MG63 (cell line): ENCODE measurements around the gene MPPE1. TPM values are rescaled to one million over a fixed set of nuclear protein-coding genes. Genes with fewer than 3 reads are reported as not detected.
"Not testable (repeated sequence)": the region's sequence is repeated elsewhere in the genome, so short reads cannot be mapped to it uniquely, and the experiment has no call there.

Source experiments
- DNase-seq: peaks from one replicate; pipeline ENCODE4 v3.0.0-alpha.2; 2020
- H3K27me3 ChIP-seq: fragments of 250-450 bp; sonication (Bioruptor Pico); 2 replicates; pipeline ENCODE4 v1.5.1; 2020; ENCODE audit warnings: mild to moderate bottlenecking, moderate library complexity
- H3K36me3 ChIP-seq: fragments of 250-450 bp; sonication (Bioruptor Pico); 2 replicates; pipeline ENCODE4 v1.5.1; 2020; ENCODE audit warnings: mild to moderate bottlenecking, moderate library complexity
- H3K4me3 ChIP-seq: fragments of 250-450 bp; sonication (Bioruptor Pico); 2 replicates; pipeline ENCODE4 v1.5.1; 2020; ENCODE audit warnings: mild to moderate bottlenecking, moderate library complexity
- H3K9me3 ChIP-seq: fragments of 250-450 bp; sonication (Bioruptor Pico); 2 replicates; pipeline ENCODE4 v1.5.1; 2020; ENCODE audit warnings: mild to moderate bottlenecking, moderate library complexity
- total RNA-seq: library from RNA; depleted of rRNA; stranded (reverse); fragments of >200 nt; shearing (Covaris generic); gene quantifications from 2 replicates; pipeline ENCODE4 v1.2.3, GENCODE V29; 2014; ENCODE audit warnings: low replicate concordance

MPPE1 gene
- total RNA-seq, 1 experiment from 2014 or later: 29.6 TPM

DNA sequence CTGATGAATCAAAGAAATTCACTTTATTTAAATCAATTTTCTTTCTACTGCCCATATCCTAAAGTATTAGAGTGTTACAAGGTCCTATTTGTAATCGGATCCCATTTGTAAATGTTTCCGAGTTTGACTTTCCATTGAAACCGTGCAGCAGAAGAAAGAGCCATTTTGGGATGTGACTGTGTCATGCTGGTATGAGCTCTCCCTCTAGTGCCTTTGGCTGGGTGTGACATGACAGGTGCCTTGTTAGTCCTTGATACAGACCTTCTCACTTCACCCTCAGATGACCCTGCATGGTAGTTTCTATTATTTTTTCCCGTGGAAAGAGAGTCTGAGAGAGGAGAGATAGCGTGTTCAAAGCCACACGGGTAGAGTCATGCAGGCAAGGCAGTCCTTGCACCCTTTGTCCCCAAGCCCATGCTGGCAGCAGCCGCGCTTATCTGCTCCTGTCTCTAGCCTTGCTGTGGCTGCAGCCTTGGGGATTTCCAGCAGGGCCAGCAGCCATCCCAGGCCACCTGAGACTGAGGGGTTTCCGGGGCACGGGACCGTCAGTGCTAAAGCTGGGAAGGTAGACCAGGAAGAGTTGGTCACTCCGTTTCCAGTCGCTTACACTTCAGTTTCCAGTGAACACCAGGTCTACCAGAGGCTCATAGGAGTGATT, 35.5 kb downstream of the MPPE1 start:
- Histone ChIP-seq H3K4me3 (no peak overlapping the region), H3K36me3 (no peaks in the 10 kb centered on the region), H3K27me3 (no peaks in the 10 kb centered on the region), H3K9me3 (no peaks in the 10 kb centered on the region)
- DNase-seq: no peak

DNA sequence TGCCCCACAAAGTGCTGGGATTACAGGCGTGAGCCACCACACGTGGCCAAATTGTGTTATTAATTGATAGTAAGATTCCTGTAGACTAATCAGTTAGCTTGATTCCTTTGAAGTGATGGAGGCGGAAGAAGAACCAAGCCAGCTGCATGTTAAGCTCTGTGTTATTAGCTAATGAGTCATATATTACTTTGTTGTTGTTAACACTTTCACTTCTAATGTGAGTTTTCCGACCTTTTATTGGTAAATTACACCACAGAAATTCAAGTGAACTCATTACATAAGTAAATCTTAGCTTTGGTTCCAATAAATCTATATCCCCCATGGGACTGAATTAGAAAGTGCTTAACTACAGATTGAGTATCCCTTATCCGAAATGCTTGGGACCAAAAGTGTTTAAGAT, 36.6 kb downstream of the MPPE1 start:
- DNase-seq: no peak
- Histone ChIP-seq H3K36me3 (no peaks in the 10 kb centered on the region), H3K4me3 (no peak overlapping the region), H3K9me3 (no peaks in the 10 kb centered on the region), H3K27me3 (no peaks in the 10 kb centered on the region)

DNA sequence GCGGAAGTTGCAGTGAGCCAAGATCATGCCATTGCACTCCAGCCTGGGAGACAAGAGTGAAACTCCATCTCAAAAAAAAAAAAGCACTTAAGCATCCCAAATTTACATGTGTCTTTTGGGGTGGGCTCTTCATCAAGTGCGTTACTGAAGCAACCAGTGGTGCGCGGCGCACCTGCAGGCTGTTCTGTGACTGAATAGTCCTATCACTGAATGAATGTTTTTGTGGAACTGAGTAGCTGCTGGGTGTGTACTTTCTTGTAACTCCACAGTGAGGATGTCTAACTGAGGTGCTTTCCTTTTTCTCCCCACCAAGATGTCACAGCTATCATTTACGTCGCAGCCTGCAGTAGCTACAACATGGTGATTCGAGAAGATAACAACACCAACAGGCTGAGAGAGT, 39.9 kb downstream of the MPPE1 start:
- Histone ChIP-seq H3K9me3 (no peaks in the 10 kb centered on the region), H3K36me3 (no peaks in the 10 kb centered on the region), H3K27me3 (no peaks in the 10 kb centered on the region), H3K4me3 (no peak overlapping the region)
- no peak for DNase-seq

DNA sequence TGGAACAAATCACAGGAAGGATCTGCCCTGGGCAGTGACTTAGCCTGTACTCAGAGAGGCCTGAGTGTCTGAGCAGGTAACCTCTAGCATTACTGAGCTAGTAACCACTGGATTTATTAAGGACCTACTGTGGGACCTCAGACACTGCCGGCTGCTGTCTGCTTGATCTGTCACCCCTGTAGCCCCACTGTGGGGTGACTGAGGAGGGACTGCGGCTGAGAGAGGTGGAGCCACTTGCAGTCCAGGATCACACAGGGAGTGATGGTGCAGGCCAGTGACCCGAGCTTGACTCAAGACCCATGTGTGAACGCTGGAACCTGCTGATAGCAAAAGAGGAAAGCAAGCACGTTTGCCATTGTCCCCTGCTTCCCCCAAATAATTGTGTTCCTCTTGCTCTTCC, 41.4 kb downstream of the MPPE1 start:
- no peak for DNase-seq
- H3K4me3 ChIP-seq: no peak overlapping the region
- H3K9me3 ChIP-seq: no peaks in the 10 kb centered on the region
- H3K36me3 ChIP-seq: no peaks in the 10 kb centered on the region
- H3K27me3 ChIP-seq: no peaks in the 10 kb centered on the region

DNA sequence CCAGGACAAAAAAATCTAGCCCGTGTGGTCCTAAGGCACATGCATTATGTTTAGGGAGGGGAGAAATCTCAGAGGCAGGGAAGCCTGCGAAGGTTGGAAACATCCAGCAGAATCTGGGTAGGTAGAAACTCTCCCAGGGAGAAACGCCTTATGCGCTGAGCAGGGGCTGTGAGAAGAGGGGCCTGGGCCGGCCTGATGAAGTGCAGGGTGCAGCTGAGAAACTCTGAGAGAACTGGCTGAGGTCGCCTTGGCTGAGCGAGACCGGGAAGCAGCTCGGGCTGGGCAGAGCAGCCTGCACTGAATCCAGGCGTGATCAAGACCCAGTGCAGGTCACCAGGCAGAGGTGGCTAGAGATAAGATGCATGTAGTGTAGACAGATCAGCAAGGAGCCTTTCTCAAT, 41.8 kb downstream of the MPPE1 start:
- Histone ChIP-seq H3K9me3 (no peaks in the 10 kb centered on the region), H3K27me3 (no peaks in the 10 kb centered on the region), H3K36me3 (no peaks in the 10 kb centered on the region), H3K4me3 (no peak overlapping the region)
- no peak for DNase-seq

DNA sequence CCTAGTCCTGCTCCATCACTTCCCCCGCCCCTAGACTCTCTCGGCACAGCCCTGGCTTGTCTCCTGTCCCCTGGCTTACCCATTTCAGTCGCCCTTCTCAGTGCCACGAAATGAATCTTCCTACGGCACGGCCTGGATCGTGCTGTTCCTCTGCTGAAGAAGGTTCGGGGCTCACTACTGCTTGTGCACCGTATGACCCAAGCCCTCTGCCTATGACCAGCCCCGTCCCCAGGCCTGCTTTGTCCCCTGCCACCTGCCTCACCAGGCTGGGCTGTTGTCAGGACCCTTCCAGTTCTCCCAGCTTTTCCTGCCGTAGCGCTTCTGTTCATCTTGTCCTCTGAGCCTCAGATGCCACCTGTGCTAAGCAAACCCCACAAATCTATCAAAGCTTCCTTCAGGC, 43.0 kb downstream of the MPPE1 start:
- DNase-seq: no peak
- H3K36me3 ChIP-seq: no peaks in the 10 kb centered on the region
- no peaks in the 10 kb centered on the region for H3K27me3 ChIP-seq
- H3K4me3 ChIP-seq: no peak overlapping the region
- H3K9me3 ChIP-seq: no peaks in the 10 kb centered on the region

DNA sequence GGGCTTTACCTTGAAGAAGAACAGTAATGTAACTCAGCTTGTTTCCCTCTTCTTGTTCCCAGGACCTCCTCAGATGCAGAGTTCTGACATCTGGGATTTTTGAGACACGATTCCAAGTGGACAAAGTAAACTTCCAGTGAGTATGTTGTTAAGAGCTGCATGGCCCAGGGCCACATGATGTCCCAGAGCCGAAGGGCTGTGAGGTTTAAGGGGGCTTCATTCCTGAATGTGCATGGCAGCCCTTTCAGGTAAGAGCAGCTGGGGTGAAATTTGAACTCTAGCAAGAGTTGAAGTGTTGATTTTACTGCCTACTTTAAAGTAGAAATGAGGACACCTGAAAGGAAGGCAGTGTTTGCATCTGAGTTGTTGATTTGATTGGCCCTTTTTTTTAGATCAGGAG, 43.6 kb downstream of the MPPE1 start:
- Histone ChIP-seq H3K4me3 (no peak overlapping the region), H3K9me3 (no peaks in the 10 kb centered on the region), H3K36me3 (no peaks in the 10 kb centered on the region), H3K27me3 (no peaks in the 10 kb centered on the region)
- DNase-seq: no peak

DNA sequence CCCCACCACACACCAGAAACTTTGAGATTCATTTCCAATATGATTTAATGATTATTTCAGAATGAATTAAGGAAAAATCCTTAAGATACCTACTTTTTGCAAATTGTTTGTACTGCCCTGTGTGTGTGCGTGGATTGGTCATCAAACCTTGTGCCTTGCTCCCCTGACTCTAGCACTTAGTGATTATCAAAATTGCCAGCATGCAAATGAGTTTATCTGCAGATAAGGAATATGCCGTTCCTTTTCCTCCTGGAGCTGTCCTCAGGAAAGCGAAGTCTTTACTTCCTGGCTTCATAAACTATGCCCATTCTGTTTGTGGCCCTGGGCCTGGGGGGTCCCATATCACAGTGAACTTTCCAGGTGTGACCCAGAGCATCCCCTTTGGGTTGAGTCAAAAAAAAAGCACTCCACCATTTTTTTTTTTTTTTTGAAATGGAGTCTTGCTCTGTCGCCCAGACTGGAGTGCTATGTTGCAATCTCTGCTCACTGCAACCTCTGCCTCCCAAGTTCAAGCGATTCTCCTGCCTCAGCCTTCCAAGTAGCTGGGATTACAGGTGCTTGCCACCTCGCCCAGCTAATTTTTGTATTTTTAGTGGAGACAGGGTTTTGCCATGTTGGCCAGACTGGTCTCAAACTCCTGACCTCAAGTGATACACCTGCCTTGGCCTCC, 45.5 kb downstream of the MPPE1 start:
- Histone ChIP-seq H3K4me3 (no peak overlapping the region), H3K9me3 (no peaks in the 10 kb centered on the region), H3K27me3 (no peaks in the 10 kb centered on the region), H3K36me3 (no peaks in the 10 kb centered on the region)
- DNase-seq: no peak

DNA sequence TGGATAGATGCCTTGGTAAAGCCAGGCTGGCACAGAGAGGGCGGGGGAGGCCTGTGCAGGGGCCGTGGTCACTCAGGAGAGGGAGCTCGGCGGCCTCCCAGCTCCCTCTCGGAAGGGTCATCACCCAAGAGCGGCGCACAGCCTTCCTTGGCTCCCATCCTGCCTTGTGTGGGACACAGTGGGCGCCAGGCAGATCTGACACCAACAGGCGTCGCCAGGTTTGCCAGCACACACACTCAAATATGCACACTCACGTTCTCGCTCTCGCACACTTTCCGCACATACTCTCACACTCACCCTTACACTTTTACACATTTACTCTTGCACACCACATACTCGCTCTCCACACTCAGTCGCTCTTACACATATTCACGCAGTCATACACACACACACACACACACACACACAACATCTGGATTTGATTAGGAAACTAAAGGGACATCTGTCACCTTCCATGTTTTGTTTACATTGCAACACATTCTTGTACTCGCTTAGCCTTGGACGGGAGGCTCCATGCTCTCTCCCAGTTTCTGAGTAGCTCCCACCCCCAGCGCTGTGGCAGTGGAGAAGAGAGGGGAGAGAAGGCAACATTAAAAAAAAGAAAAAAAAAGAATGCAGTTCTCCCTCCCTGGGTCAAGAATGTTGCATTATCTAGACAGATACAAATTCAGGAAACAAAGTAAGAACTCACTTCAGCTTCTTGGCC, 46.4 kb downstream of the MPPE1 start:
- Histone ChIP-seq H3K27me3 (no peaks in the 10 kb centered on the region), H3K36me3 (no peaks in the 10 kb centered on the region)
- no peak for DNase-seq

DNA sequence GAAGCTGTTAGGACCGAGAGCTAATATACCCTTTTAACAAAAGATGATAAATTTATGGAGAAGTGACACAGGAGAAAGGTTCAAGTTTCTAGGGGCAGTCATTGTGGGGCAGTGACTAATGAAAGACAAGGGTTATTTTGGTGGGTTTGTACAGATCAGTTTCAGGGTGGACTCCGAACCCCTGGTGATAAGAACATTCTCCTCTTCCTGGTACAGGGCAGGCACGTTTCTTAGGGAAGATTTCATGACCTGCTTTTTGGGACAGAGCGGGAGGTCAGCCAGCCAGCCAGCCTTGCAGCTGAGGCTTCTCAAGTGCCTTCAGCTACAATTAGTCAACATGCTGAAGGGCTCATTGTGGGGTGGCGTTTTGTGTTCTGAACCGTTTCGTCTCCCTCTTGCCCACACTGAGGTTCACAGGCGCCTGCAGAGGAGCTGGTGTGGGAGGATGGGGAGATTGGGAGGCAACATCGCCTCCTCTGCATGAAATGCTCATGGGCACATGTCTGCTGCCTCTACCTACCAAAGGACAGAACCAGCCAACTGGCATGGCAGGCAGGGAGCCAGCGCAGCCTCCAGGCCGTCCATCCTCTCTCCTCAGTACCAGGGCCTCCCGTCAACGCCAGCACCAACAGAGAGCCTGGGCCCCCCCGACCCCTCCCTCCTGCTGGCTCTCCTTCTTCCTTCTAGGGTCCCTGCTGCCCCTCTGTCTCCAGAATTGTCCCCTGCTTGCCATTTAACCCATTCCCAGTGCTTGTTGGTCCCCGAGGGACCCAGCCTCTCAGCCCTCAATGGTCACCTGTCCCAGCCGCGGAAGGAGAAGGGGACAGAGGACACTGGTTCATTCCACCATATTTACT, 47.3 kb downstream of the MPPE1 start:
- Histone ChIP-seq H3K4me3 (no peak overlapping the region), H3K36me3 (no peaks in the 10 kb centered on the region), H3K9me3 (no peaks in the 10 kb centered on the region), H3K27me3 (no peaks in the 10 kb centered on the region)
- DNase-seq: no peak

More for the DNA sequence above, 46.4 kb downstream of the MPPE1 start:
- Histone ChIP-seq H3K9me3 (no peaks in the 10 kb centered on the region), H3K4me3 (no peak overlapping the region)

DNA sequence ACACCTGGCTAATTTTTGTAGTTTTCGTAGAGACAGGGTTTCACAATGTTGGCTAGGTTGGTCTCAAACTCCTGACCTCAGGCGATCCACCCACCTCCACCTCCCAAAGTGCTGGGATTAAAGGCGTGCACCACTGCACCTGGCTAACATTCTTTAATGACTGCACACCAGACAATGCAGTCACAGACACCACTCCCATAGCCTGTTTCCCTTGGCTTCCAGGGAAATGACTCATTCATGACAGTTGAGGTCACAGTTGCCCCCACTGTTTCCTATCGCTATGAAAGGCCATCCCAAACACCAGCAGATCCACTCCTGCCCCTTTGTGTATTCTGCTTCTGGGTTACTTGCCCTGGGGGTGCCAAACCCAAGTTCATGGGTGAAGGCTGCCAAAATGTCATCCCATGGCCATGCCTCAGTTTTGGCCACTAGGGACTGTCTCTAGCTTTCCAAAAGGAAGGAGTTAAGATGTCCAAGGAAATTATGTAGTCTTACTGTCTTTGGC, 48.2 kb downstream of the MPPE1 start:
- Histone ChIP-seq H3K4me3 (no peak overlapping the region), H3K9me3 (no peaks in the 10 kb centered on the region), H3K27me3 (no peaks in the 10 kb centered on the region), H3K36me3 (no peaks in the 10 kb centered on the region)
- peak; percentile 66 for DNase-seq

DNA sequence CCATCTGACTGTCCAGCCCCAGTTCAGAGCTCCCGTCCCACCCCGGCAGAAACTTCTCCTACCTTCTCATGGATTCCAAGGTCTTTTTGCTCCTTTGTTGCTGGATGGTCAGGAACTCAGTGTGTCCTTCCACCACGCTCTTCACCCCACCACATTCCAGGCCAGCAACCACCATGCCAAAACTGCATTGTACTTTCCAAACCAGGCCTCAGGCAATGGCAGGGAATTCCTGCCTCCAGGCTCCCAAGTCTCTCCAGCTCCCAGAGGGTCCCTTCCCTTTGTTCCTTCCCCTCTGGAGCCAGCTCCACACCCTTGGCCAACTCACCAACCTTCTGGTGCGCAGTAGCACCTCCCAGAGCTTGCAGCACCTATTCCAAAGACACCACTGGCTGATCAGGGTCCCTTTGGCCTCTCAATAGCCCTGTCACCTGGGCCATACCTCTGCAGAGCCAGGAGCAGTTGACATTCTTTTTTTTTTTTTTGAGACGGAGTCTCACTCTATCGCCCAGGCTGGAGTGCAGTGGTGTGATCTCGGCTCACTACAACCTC, 48.8 kb downstream of the MPPE1 start:
- DNase-seq: no peak
- H3K4me3 ChIP-seq: no peak overlapping the region
- H3K36me3 ChIP-seq: no peaks in the 10 kb centered on the region
- no peaks in the 10 kb centered on the region for H3K9me3 ChIP-seq
- H3K27me3 ChIP-seq: no peaks in the 10 kb centered on the region

DNA sequence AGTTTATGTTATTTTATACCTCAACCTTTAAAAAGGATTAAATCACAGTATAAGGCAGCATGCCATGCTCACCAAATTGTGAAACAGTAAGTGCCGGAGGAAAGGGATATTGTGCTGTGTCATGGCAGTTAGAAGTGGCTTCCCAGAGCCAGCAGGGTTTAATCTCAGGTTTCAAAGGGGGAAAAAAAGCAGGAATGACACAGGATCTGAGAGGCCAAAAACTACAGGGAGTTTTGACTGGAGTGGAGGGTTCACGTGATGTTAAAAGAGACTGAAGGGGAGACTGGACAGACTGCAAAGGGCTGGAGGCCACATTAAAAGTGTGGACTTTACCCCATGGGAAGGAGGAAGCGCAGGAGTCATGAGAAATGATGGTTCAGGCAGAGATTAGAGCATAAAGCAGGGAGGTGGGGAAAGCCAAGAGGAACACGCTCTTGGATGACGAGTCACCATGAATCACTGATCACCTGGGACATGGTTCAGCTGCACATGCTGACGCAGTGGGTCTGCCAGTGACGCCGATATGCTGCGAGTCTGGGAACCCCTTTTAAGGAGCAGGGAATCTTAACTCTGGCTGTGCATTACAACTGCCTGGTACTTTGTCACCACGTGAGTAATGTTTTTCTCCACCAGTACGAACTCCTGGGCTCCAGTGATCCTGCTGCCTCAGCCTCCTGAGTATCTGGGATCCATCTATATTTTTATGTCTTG, 50.8 kb downstream of the MPPE1 start:
- peak; percentile 66 for DNase-seq
- H3K36me3 ChIP-seq: no peaks in the 10 kb centered on the region; the same call in 1 of the 2 replicates
- no peak overlapping the region for H3K4me3 ChIP-seq
- no peaks in the 10 kb centered on the region for H3K27me3 ChIP-seq
- H3K9me3 ChIP-seq: no peaks in the 10 kb centered on the region

DNA sequence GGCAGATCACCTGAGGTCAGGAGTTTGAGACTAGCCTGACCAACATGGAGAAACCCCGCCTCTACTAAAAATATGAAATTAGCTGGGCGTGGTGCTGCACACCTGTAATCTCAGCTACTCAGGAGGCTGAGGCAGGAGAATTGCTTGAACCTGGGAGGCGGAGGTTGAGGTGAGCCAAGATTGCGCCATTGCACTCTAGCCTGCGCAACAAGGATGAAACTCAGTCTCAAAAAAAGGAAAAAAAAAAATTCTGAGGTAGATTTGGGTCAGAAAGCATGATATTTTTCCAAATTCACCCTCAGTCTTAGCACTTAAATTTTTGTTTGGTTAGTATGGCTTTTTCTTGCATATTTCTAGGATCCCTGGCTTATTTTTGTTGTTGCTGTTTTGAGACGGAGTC, 53.6 kb downstream of the MPPE1 start:
- H3K4me3 ChIP-seq, DNase-seq, H3K9me3 ChIP-seq, H3K27me3 ChIP-seq, H3K36me3 ChIP-seq: not testable (repeated sequence)

DNA sequence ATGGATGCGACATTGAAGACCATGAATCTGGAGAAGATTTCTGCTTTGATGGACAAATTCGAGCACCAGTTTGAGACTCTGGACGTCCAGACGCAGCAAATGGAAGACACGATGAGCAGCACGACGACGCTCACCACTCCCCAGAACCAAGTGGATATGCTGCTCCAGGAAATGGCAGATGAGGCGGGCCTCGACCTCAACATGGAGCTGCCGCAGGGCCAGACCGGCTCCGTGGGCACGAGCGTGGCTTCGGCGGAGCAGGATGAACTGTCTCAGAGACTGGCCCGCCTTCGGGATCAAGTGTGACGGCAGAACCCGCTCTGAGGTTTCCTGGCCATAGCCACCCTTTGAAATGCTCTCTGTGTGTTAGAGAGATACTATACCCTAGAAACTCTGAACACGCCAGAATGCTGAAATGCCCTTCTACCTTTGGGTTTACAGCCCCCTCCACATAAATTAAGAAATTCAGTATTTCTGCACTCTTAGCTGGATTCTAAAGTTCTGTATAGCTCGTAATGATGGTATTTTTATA, 56.2 kb downstream of the MPPE1 start:
- peak; percentile 33 for DNase-seq
- no peaks in the 10 kb centered on the region for H3K9me3 ChIP-seq
- H3K36me3 ChIP-seq: no peaks in the 10 kb centered on the region; the same call in 1 of the 2 replicates
- H3K4me3 ChIP-seq: peak overlapping the region; percentile 88
- H3K27me3 ChIP-seq: no peaks in the 10 kb centered on the region
